ENCODE measurements around the gene PIP5K1C. TPM values are rescaled to one million over a fixed set of nuclear protein-coding genes. Genes with fewer than 3 reads are reported as not detected.

PIP5K1C gene
- total RNA-seq, 1 experiment from 2014 or later: 13.3 TPM

- intact Hi-C loops (cut with micrococcal nuclease): no loop called here
- no peak overlapping the region for H3K4me3 Mint-ChIP-seq (ENCODE audit: unreplicated experiment)
- POLR2A ChIA-PET: interaction anchor here (0.7 kb wide), 1 partner anchor 13 kb away, joined by 3 read pairs; no protein-coding TSS in a partner anchor
- no peak for TF ChIP-seq CTCF (IDR thresholded peaks at IDR 0.05; ENCODE audit: unreplicated experiment)
- H3K27me3 Mint-ChIP-seq (ENCODE audit: insufficient read depth, unreplicated experiment): no peaks in the 10 kb centered on the region
- H3K4me1 Mint-ChIP-seq (ENCODE audit: insufficient read depth, unreplicated experiment): peaks cover 9% of the 10 kb centered on the region
- peaks cover 26% of the 10 kb centered on the region for H3K36me3 Mint-ChIP-seq (ENCODE audit: insufficient read depth, unreplicated experiment)
- no peaks in the 10 kb centered on the region for H3K9me3 Mint-ChIP-seq (ENCODE audit: unreplicated experiment)
- no TSS peak for BruUV-seq (replicated peaks)
- DNase-seq (ENCODE audit: unreplicated experiment): no peak
- no peak overlapping the region for H3K27ac Mint-ChIP-seq (ENCODE audit: low read depth, unreplicated experiment)
- CTCF ChIA-PET: interaction anchor here (0.5 to 0.6 kb wide), 2 partner anchors 44 to 70 kb away, joined by 3 read pairs; no protein-coding TSS in a partner anchor
Observed at GRCh38 chr19:3620817-3621547, 79.3 kb downstream of the PIP5K1C start.

GRCh38 chr19:3620145-3620816 is 80.0 kb downstream of the PIP5K1C start:
- no peak for DNase-seq (ENCODE audit: unreplicated experiment)
- H3K27me3 Mint-ChIP-seq (ENCODE audit: insufficient read depth, unreplicated experiment): no peaks in the 10 kb centered on the region
- peaks cover 26% of the 10 kb centered on the region for H3K36me3 Mint-ChIP-seq (ENCODE audit: insufficient read depth, unreplicated experiment)
- H3K9me3 Mint-ChIP-seq (ENCODE audit: unreplicated experiment): no peaks in the 10 kb centered on the region
- no peak overlapping the region for H3K4me3 Mint-ChIP-seq (ENCODE audit: unreplicated experiment)
- H3K4me1 Mint-ChIP-seq (ENCODE audit: insufficient read depth, unreplicated experiment): peaks cover 9% of the 10 kb centered on the region
- POLR2A ChIA-PET: no interaction called here
- intact Hi-C loops (cut with micrococcal nuclease): no loop called here
- H3K27ac Mint-ChIP-seq (ENCODE audit: low read depth, unreplicated experiment): no peak overlapping the region
- no TSS peak for BruUV-seq (replicated peaks)
- no peak for TF ChIP-seq CTCF (IDR thresholded peaks at IDR 0.05; ENCODE audit: unreplicated experiment)
- CTCF ChIA-PET: interaction anchor here (0.5 to 1.4 kb wide), 5 partner anchors 45 to 1157 kb away, joined by 3 to 5 read pairs (median 4); no protein-coding TSS in a partner anchor

GRCh38 chr19:3619631-3620012 is 80.6 kb downstream of the PIP5K1C start:
- H3K36me3 Mint-ChIP-seq (ENCODE audit: insufficient read depth, unreplicated experiment): peaks cover 26% of the 10 kb centered on the region
- H3K4me1 Mint-ChIP-seq (ENCODE audit: insufficient read depth, unreplicated experiment): peaks cover 7% of the 10 kb centered on the region
- no TSS peak for BruUV-seq (replicated peaks)
- CTCF ChIA-PET: interaction anchor here (0.5 to 1.4 kb wide), 4 partner anchors 50 to 718 kb away, joined by 3 to 5 read pairs (median 4); no protein-coding TSS in a partner anchor
- no peak for TF ChIP-seq CTCF (IDR thresholded peaks at IDR 0.05; ENCODE audit: unreplicated experiment)
- intact Hi-C loops (cut with micrococcal nuclease): no loop called here
- POLR2A ChIA-PET: no interaction called here
- no peak overlapping the region for H3K27ac Mint-ChIP-seq (ENCODE audit: low read depth, unreplicated experiment)
- H3K4me3 Mint-ChIP-seq (ENCODE audit: unreplicated experiment): no peak overlapping the region
- H3K27me3 Mint-ChIP-seq (ENCODE audit: insufficient read depth, unreplicated experiment): no peaks in the 10 kb centered on the region
- no peaks in the 10 kb centered on the region for H3K9me3 Mint-ChIP-seq (ENCODE audit: unreplicated experiment)
- no peak for DNase-seq (ENCODE audit: unreplicated experiment)

Measured in MCF 10A (cell line).